ENCODE measurements around the gene ELOF1.
"Not testable (repeated sequence)": the region's sequence is repeated elsewhere in the genome, so short reads cannot be mapped to it uniquely, and the experiment has no call there.

The ELOF1 gene

GRCh38 chr19:11566164-11566563 is 7.1 kb upstream of the ELOF1 start:
- DNase-seq: no peak

- DNase-seq: not testable (repeated sequence)
These were observed 6.6 kb upstream of the ELOF1 start for GRCh38 chr19:11565649-11565980.

GRCh38 chr19:11564082-11564807 is 5.2 kb upstream of the ELOF1 start:
- DNase-seq: not testable (repeated sequence)

GRCh38 chr19:11563532-11563931 is 4.5 kb upstream of the ELOF1 start:
- DNase-seq: no peak

- DNase-seq: no peak
These were observed 1.5 kb upstream of the ELOF1 start for GRCh38 chr19:11560404-11561051.

GRCh38 chr19:11556634-11557420 is 2.2 kb downstream of the ELOF1 start:
- no peak for DNase-seq

GRCh38 chr19:11555246-11555645 is 3.8 kb downstream of the ELOF1 start:
- no peak for DNase-seq

- no peak for DNase-seq
These were observed 4.9 kb downstream of the ELOF1 start for GRCh38 chr19:11554160-11554559.

GRCh38 chr19:11552666-11553372 is 6.2 kb downstream of the ELOF1 start:
- DNase-seq: no peak

- no peak for DNase-seq
These were observed 7.3 kb downstream of the ELOF1 start for GRCh38 chr19:11551603-11552235.

- no peak for DNase-seq
These were observed 8.8 kb downstream of the ELOF1 start for GRCh38 chr19:11550265-11550664.

- no peak for DNase-seq
These were observed 9.6 kb downstream of the ELOF1 start for GRCh38 chr19:11549386-11549953.

GRCh38 chr19:11547929-11548700 is 10.9 kb downstream of the ELOF1 start:
- no peak for DNase-seq

GRCh38 chr19:11541238-11541637 is 17.8 kb downstream of the ELOF1 start:
- DNase-seq: no peak

- no peak for DNase-seq
These were observed 18.4 kb downstream of the ELOF1 start for GRCh38 chr19:11540645-11541044.

- DNase-seq: no peak
These were observed 19.3 kb downstream of the ELOF1 start for GRCh38 chr19:11539495-11540365.

GRCh38 chr19:11538232-11539036 is 20.6 kb downstream of the ELOF1 start, which contains the start of gene CNN1:
Gene CNN1, plus strand, starts transcription at chr19:11538851. Its CDS starts 77 bp downstream, at chr19:11538928.
- DNase-seq: no peak

- DNase-seq: peak; percentile 82
These were observed 23.0 kb downstream of the ELOF1 start for GRCh38 chr19:11535792-11536595.

GRCh38 chr19:11534948-11535347 is 24.1 kb downstream of the ELOF1 start:
- DNase-seq: no peak

Data from NCI-H774 (cell line).